ENCODE measurements around the gene RNF7. TPM values are rescaled to one million over a fixed set of nuclear protein-coding genes. Genes with fewer than 3 reads are reported as not detected.
A peak's percentile ranks its signal among the peaks of the same experiment; 100 is the strongest.
"Not testable (repeated sequence)": the region's sequence is repeated elsewhere in the genome, so short reads cannot be mapped to it uniquely, and the experiment has no call there.

Gene RNF7
- total RNA-seq, 1 experiment from 2014 or later: 89.8 TPM

GRCh38 chr3:141735176-141735575, 2.9 kb upstream of the RNF7 start:
- DNase-seq (ENCODE audit: low read depth): no peak

DNA sequence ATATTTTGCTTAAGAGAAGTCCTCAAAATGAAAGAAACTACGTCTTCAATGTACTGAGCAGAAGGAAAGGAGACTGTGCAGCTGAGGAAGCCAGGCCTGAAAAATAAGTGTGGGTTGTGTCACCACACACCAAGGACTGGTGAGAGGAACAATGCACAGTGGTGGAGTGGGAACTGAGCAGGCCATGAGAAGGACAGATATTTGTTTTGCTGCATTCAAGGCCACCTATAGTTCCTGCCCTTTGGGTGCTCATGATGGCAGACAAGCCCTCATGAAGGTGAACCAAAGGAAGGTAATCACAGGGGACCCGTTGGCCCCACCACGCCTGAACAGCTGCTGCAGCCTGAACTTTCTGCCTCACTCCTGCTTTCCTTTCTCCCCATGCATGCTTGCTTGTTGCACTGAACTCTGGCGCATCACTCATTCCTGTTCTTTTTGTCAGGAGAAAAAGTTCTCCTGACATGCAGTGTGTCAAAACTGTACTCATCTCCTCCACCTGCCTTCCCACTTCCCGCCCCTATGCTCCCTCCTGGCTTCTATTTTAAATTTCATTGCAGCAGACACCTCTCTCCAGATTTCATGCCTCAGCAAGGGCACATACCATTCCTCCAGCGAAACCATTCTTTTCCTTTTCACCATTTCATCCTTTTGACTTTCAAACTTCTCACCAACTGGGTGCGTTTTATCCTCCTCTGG, 2.2 kb upstream of the RNF7 start:
- DNase-seq (ENCODE audit: low read depth): no peak

GRCh38 chr3:141737093-141737492, 1.0 kb upstream of the RNF7 start:
- DNase-seq (ENCODE audit: low read depth): no peak

DNA sequence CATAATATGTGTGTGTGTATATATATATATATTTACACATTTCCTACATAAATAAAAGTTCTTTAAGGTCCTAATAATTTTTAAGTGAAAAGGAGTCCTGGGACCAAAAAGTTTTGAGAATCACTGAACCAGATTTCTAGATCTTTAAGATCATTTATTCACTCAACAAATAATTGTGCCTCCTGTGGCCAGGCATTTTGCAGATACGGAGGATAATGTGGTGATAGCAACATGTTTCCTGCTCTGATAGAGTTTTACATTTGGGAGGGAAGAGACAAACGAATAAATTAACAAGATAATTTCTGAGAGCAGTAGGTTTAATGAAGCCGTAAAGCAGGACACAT, 448 bp upstream of the RNF7 start:
- no peak for DNase-seq (ENCODE audit: low read depth)

DNA sequence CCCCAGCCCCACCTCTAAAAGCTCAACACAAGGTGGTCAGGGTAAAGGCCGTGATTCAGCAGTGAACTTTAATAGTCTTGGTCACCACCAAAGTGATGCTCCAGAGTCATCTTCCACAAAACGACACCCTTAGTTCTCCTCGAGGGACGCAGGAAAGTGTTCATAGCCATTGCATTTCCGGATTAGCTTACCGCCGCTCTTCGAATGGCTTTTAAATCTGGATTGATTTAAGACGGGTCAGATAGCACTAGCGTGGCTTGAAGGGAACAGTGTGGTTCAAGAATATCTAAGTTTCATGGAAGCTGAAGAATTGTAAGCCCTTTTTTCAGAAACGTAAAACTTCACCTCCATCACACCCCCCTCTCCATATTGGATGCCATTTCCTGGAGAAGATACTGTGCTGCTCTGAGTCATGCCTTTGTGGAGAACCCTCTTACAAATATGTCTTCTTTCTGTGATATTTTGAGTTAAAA, 829 bp downstream of the RNF7 start:
- peak; percentile 49 for DNase-seq (ENCODE audit: low read depth)

GRCh38 chr3:141739731-141740130, 1.6 kb downstream of the RNF7 start:
- DNase-seq (ENCODE audit: low read depth): no peak

DNA sequence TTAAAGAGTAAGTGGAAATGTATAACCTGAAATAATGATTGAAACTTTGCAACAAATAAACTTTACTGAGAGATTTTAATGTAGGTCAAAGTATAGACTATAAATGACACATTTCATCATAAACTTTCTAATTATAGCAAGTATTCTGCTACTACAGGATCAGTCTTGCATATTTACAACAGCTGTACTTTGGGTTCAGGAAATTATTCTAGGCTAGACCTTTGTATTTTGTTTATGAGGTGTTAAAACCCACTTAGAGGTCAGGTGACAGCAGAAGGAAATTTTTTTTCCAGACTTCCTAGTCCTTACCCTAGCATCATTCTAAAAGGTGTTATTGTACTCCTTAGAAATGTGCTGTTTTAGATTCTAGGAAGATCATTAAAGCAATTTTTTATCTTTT, 2.3 kb downstream of the RNF7 start:
- DNase-seq (ENCODE audit: low read depth): no peak

DNA sequence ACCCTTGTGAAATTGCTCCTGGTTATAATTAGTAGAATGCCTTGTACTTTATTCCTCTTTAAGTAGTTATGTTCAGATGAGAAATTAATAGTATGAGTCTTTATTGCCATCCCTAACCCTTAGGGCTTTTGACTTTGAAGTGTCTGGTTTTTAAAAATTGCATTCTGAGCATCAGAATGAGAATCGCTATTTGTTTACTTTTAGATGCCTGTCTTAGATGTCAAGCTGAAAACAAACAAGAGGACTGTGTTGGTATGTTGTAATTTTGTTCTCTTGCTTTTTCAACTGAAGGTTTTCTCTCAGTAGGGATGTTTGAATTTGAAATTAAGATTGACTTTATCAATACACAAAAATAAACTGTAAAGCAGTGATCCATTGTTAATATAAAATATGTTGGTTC, 5.2 kb downstream of the RNF7 start:
- no peak for DNase-seq (ENCODE audit: low read depth)

- no peak for DNase-seq (ENCODE audit: low read depth)
Measured at GRCh38 chr3:141746962-141747361, 8.9 kb downstream of the RNF7 start.

DNA sequence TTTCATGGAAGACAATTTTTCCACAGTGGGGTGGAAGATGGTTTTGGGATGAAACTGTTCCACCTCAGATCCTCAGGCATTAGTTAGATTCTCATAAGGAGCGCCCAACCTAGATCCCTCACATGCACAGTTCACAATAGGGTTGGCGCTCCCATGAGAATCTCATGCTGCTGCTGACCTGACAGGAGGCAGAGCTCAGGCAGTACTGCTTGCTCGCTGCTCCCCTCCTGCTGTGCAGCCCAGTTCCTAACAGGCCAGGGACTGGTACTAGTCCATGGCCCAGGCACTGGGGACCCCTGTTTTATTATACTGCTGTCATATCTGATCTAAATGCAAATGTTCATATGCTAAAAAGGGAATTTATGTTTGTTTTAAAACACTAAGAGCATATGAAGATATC, 15.3 kb downstream of the RNF7 start:
- no peak for DNase-seq (ENCODE audit: low read depth)

GRCh38 chr3:141754032-141754431, 15.9 kb downstream of the RNF7 start:
- DNase-seq (ENCODE audit: low read depth): no peak

DNA sequence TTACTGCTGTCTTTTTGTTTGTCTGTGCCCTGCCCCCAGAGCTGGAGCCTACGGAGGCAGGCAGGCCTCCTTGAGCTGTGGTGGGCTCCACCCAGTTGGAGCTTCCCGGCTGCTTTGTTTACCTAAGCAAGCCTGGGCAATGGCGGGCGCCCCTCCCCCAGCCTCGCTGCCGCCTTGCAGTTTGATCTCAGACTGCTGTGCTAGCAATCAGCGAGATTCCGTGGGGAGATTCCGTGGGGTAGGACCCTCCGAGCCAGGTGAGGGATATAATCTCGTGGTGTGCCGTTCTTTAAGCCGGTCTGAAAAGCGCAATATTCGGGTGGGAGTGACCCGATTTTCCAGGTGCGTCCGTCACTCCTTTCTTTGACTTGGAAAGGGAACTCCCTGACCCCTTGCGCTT, 24.5 kb downstream of the RNF7 start:
- DNase-seq (ENCODE audit: low read depth): not testable (repeated sequence)

- no peak for DNase-seq (ENCODE audit: low read depth)
Measured at GRCh38 chr3:141763088-141763750, 25.1 kb downstream of the RNF7 start, which contains the start of gene GRK7. Gene GRK7, plus strand, starts transcription at chr3:141763408. Its CDS starts 14,877 bp downstream, at chr3:141778285.

- no peak for DNase-seq (ENCODE audit: low read depth)
Measured at GRCh38 chr3:141764045-141764444, 25.9 kb downstream of the RNF7 start.

DNA sequence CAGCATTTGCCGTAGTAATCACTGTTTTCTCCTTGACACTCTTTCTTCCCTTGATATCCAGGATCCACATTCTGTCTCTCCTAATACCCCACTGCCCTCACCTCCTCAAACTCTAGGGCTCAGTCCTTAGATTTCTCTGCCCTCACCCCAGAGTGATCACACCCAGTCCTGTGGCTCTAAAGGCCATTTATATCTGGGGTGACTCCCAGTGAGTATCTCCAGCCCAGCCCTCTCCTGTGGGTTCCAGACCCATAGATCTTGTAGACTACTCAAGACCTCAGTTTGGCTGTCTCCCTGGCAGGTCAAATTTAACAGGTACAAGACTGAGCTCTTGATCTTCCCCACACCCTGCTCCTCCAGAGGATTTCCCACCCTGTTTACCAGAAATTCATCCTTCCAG, 26.4 kb downstream of the RNF7 start:
- no peak for DNase-seq (ENCODE audit: low read depth)

GRCh38 chr3:141764986-141765385, 26.9 kb downstream of the RNF7 start:
- no peak for DNase-seq (ENCODE audit: low read depth)

GRCh38 chr3:141767066-141767465, 29.0 kb downstream of the RNF7 start:
- DNase-seq (ENCODE audit: low read depth): no peak

GRCh38 chr3:141769221-141769894, 31.3 kb downstream of the RNF7 start:
- DNase-seq (ENCODE audit: low read depth): no peak

DNA sequence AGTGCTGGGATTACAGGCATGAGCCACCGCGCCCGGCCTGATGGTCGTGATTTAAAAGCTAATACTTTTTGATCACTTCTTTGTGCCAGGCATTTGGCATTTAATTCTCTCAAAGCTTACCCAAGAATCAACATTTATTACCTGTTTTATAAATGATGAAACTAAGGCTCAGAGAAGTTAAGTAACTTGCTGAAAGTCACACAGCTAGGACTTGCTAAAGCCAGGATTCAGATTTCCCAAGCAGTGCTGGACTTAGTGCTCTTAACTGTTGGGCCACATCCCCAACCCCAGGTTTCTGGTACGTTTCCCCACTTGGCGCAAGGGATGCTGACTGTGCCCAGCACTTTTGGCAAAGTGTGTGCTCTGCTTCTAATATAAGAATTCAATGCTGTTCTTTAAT, 35.6 kb downstream of the RNF7 start:
- DNase-seq (ENCODE audit: low read depth): no peak

GRCh38 chr3:141776376-141776775, 38.3 kb downstream of the RNF7 start:
- no peak for DNase-seq (ENCODE audit: low read depth)

- no peak for DNase-seq (ENCODE audit: low read depth)
Measured at GRCh38 chr3:141776885-141777284, 38.8 kb downstream of the RNF7 start.

GRCh38 chr3:141777957-141778813, 40.1 kb downstream of the RNF7 start:
- DNase-seq (ENCODE audit: low read depth): no peak

Measured in HT1080 (cell line).